ENCODE results near the gene OSBP2.

- no peak for TF ChIP-seq ARNTL (CRISPR knock-in tag; IDR thresholded peaks at IDR 0.05; ENCODE audit: borderline replicate concordance, low read depth)
- no peak for TF ChIP-seq ZNF565 (CRISPR knock-in tag; conservative IDR thresholded peaks at IDR 0.05; ENCODE audit: low read depth)
- TF ChIP-seq ZNF70 (CRISPR knock-in tag; IDR thresholded peaks at IDR 0.05) = no peak
- TF ChIP-seq ZFP3 (CRISPR knock-in tag; IDR thresholded peaks at IDR 0.05) = no peak
- no peak for TF ChIP-seq RARB (CRISPR knock-in tag; IDR thresholded peaks at IDR 0.05)
- no peak for TF ChIP-seq TOX (CRISPR knock-in tag; IDR thresholded peaks at IDR 0.05; ENCODE audit: borderline replicate concordance)
Measured at GRCh38 chr22:30838111-30838510, 143.4 kb downstream of the OSBP2 start.

Data from SK-N-SH treated with all-trans-retinoic acid at 6 μM for 48 hours (cell line).